A549 treated with RU486 at 1 μM for 4 hours (cell line): Measurements from ENCODE around the gene SDC3. TPM values are rescaled to one million over a fixed set of nuclear protein-coding genes. Genes with fewer than 3 reads are reported as not detected.

Experiments used
- total RNA-seq: library from RNA; stranded (reverse); fragments of 200-300 nt; extraction: Qiagen RNA extraction; gene quantifications from 5 replicates; pipeline ENCODE4 v1.2.3, GENCODE V29; 2022; ENCODE audit warnings: low read depth

Gene SDC3, protein sequence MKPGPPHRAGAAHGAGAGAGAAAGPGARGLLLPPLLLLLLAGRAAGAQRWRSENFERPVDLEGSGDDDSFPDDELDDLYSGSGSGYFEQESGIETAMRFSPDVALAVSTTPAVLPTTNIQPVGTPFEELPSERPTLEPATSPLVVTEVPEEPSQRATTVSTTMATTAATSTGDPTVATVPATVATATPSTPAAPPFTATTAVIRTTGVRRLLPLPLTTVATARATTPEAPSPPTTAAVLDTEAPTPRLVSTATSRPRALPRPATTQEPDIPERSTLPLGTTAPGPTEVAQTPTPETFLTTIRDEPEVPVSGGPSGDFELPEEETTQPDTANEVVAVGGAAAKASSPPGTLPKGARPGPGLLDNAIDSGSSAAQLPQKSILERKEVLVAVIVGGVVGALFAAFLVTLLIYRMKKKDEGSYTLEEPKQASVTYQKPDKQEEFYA
- 8.0 to 10.8 TPM (median 9.3 TPM) in 5 replicates for total RNA-seq

DNA sequence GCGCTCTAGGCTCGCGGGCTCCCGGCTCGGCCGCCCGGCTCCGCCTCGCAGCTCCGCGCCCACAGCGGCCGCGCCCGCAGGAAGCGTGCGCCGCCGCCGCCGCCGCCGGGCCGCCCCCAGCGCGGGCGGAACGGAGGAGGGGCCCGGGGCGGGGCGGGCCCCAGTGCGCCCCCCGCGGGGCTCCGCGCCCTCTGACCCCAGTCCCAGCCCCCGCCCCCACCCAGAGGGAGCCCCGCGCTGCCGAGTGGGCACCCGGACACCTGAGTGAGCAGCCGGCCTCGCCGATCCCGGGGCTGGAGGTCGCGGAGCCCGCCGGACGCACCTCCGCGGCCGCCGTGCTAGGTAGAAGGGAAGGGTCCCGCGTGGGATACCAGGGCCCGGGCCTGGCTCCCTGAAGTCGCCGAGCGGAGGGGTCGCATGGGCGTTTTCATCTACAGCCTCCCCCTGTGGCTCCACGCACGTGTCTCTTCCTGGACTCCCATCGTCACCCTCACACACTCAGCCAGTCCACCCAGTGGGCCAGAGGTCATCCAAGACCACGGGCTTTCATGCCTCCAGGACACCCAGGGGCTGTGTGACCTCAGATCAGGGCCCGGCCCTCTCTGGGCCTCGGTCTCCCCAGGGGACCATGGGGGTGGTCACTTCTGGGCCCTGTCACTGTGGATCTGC, at the start of gene SDC3:
SDC3 (minus strand) TSS at position 63 of the 669 bp plus-strand sequence. CDS start 172 bp downstream, outside the sequence.

Other genes starting within 250 kb of the SDC3 start
- 0.05 to 0.32 TPM (median 0.29 TPM) in 3 of 5 replicates, not detected in the others for gene MATN1, start 185.2 kb downstream of the SDC3 start, total RNA-seq
- 0.13 to 0.16 TPM (median 0.15 TPM) in 5 replicates for gene LAPTM5, start 151.0 kb downstream of the SDC3 start, total RNA-seq
- gene PUM1, start 157.0 kb upstream of the SDC3 start, total RNA-seq, result 21.9 to 33.4 TPM (median 31.6 TPM) in 5 replicates